Pulmonary artery endothelial cell (primary cell): Measurements from ENCODE around the gene ADCK2. TPM values are rescaled to one million over a fixed set of nuclear protein-coding genes. Genes with fewer than 3 reads are reported as not detected.
"Not testable (repeated sequence)": the region's sequence is repeated elsewhere in the genome, so short reads cannot be mapped to it uniquely, and the experiment has no call there.

Experiments
- DNase-seq: peaks from one replicate; pipeline ENCODE4 v3.0.0-alpha.2; 2011; ENCODE audit warnings: low read depth, low spot score
- total RNA-seq: library from RNA; depleted of rRNA; stranded (reverse); fragments of >200 nt; gene quantifications from 2 replicates; pipeline ENCODE4 v1.2.3, GENCODE V29; 2014

The ADCK2 gene, protein sequence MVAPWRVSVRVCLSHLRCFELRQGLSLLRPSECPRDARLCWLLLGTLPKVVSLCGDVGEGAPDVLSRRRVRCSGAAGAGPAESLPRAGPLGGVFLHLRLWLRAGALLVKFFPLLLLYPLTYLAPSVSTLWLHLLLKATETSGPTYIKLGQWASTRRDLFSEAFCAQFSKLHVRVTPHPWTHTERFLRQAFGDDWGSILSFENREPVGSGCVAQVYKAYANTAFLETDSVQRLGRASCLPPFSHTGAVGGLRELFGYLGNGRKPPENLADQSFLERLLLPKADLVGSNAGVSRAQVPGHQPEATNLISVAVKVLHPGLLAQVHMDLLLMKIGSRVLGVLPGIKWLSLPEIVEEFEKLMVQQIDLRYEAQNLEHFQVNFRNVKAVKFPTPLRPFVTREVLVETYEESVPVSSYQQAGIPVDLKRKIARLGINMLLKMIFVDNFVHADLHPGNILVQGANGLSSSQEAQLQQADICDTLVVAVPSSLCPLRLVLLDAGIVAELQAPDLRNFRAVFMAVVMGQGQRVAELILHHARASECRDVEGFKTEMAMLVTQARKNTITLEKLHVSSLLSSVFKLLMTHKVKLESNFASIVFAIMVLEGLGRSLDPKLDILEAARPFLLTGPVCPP
- 21.2 and 32.5 TPM in 2 replicates for total RNA-seq

DNA sequence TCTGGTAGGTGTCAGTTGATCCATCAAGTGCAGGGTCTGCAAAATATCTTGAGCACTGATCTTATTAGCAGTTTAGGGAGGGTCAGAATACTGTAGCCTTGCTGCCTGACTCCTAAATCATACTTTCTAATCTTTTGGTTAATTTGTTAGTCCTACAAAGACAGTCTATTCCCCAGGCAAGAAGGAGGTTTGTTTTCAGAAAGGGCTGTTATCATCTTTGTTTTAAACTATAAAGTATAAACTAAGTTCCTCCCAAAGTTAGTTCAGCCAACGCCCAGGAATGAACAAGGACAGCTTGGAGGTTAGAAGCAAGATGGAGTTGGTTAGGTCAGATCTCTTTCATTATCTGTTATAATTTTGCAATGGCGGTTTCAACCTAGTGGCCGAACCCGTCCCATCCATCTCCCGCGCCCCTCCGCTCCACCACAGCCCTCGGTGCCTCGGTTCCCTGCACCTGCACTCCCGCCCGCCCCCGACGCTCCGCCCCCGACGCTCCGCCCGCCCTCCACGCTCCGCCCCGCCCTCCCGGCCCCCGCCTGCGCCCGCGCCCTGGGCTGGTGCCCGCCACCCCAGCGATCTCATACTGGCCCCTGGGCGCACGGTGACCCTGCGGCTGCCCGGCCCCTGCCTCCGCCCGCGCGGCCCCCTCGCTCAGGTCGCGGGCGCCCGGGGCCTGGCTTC is at the start of gene ADCK2:
Gene ADCK2 (plus strand): TSS at position 564 of the 681 bp plus-strand sequence. CDS start 386 bp downstream, outside the sequence.
- no peak for DNase-seq

DNA sequence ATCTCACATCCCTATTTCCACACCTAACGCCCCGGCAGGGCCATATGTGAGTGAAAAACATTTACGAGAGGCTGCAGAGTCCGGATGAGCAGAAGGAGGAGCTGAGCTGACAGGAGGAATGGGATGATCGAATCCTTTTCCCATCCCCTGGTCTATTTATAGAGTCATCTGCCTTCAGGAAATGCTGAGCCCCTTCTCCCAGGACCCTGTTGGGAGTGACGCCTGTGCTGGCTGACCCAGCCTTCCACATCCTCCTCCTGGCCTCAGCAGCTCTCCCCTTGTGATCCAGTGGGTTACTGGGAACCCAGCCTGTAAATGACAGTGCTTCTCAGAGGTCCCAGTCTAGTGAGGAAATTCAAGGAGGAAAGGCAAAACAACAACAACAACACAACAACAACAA is 48.8 kb upstream of the ADCK2 start:
- no peak for DNase-seq

DNA sequence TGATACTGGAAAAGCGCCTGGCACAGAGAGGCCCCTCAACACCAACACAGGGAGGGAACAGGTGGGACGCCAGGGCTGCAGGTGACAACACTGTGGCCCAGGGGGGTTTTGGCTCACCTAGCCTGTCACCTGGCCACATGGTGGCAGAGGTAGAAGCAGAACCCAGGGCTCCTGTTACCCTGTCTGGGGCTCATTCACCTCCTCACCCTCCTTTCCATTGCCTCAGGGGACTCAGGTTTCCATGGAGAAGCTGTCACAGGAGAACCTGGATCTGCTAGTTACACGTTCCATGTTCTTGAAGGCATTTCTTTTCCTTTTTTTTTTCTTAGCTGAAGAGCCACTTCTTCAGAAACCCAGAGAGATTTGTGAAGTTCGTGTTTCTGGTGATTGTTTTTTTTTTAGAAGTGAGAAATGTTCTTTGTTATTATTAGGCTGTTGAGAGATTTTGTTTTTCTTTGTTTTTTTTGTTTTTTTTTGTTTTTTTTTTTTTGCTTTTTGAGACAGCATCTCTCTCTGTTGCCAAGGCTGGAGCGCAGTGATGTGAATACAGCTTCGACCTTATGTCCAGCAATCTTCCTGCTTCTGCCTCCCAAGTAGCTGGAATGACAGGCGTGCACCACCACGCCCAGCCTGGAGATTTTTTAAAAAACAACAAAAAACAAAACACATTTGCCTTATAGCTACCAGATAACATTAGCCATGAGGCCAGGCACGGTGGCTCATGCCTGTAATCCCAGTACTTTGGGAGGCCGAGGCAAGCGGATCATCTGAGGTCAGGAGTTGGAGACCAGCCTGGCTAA is 48.2 kb upstream of the ADCK2 start:
- no peak for DNase-seq

DNA sequence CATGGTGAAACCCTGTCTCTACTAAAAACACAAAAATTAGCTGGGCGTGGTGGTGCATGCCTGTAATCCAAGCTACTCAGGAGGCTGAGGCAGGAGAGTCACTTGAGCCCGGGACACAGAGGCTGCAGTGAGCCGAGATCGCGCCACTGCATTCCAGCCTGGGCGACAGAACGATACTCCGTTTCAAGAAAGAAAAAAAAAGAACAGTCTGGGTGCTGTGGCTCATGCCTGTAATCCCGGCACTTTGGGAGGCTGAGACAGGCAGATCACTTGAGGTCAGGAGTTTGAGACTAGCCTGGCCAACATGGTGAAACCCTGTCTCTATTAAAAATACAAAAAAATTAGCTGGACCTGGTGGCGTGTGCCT is 47.6 kb upstream of the ADCK2 start:
- not testable (repeated sequence) for DNase-seq

GRCh38 chr7:140625908-140626868 is 46.6 kb upstream of the ADCK2 start:
- DNase-seq, result peak; percentile 26

GRCh38 chr7:140631021-140631420 is 41.7 kb upstream of the ADCK2 start:
- DNase-seq, result no peak

GRCh38 chr7:140631602-140632001 is 41.1 kb upstream of the ADCK2 start:
- DNase-seq, result no peak

DNA sequence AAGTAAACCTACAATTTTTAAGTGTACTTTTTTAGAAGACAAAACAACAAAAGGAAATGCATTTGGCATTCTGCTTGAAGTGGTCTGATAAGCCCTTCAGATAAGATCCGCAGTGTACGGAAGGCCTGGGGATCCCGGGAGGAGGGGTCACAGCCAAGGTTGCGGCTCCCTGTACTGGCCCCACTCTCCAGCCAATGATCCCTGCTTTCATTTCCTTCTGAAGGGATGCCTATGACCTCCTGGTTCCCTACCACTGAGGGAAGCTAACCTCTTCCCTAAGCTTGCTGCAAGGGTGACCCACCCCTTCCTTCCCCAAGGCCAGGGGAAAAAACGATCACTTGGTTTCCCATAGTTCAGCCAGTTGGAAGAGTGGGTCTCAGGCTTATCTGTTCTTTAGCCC is 37.4 kb upstream of the ADCK2 start:
- no peak for DNase-seq

DNA sequence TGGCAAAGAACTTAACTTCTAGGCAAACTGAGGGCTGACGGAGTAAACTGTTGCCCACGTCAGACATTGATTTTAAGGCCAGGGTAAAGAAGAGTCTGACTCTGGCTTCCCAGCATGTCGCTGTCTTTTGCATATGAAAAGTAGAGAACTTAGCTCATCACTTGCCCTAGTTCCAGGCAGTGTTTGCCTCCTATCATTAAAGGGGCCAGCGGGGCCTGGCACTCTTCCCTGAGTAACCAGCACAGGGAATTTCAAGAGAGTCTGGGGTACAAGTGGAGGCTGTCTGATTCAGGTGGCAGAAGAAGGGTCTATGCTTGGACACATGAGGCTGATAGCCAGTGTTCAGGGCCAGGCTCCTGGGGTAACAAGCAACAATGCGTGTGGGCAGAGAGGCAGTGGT is 36.9 kb upstream of the ADCK2 start:
- no peak for DNase-seq

- DNase-seq, result no peak
Measured at GRCh38 chr7:140637400-140637799, 35.3 kb upstream of the ADCK2 start.

- DNase-seq, result no peak
Measured at GRCh38 chr7:140638173-140638791, 34.5 kb upstream of the ADCK2 start.

DNA sequence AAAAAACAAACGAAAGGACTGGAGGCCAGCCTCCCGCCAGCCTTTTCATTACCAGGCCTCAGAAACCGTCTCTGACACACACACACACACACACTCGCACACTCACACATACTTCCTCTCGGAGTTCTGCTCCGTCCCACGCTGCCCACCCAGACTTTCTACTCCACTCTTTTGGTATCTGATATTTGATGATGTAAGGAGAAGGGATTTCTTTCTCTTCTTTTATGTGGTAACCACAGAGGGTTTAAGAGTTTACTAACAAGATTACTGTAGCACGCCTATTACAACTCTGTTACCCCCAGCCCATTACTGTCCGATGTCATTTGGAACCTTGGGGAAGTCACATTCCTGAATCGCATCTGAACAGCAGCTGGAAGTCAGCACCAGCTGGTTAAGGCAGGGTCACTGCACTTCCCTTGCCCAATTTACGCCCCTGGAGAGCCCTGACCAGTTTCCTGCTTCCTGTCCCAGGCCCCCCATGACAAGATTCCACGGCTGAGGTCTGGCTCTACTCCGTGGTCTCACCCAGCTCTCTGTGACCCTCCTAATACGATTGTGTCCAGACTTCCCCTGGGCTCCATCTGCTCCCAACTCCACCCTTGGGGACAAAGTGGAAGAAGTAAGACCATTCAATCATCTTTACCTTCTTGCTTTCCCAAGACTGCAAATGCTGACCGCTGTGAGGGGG is 33.2 kb upstream of the ADCK2 start:
- no peak for DNase-seq

DNA sequence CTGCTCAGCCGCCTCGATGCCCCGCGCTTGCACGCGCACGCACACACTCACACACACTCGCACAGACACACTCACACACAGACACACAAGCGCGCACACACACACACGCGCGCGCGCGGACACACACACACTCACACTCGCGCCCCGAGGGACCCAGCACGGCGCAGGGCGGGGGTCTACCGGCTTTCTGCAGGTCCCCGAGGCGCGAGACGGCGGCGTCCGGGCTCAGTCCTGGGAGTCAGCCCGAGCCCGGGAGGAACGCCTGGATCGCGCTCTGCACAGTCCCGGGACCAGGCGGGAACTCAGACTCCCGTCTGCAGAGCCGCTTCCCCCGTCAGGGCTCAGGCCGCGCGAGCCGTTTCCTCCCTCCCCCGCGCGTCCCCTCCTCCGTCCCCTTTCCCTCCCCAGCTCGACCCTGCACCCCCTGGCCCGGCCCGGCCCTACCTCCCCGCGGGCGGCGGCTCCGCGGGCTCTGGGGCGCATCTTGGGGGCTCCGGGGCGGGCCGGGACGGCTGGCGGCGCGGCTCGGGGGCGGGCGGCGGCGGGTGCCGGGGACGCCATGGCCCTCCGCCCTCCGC is 32.6 kb upstream of the ADCK2 start:
- no peak for DNase-seq

DNA sequence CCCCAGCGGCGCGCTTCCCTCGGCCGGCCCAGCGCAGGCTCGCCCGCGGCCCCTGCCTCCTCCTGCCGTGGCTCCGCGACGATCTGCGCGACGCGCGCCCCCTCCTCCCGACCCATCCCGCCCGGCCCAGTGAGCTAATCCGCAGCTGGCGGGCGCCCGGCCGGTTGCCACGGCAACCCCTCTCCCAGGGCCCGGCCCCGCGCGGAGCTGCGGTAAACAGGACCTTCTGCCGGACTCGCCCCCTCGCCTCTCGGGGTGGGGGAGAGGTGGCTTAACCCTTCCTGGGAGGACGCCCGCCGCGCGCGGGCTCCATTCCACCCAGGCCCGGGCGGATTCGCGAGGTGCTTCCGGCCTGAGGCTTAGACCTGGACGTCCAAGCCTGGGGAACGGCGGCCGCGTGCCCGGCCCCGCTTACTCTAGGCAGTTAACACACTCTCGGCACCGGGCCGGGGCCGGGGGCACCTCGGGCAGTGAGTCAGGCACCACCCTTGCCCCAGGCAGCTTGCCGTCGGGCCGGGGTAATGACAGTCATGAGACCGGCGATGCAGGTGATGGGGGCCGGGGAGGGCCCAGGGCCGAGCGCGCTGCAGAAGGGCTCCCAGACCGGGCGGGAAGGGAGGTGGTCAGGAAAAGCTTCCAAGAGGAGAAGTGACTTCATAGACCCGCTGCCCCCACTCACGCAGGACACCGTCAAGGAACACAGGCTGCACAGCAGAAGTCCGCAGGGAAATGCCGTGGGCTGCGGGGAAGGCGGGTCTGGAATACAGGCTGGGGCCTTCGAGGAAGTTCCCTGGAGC is 31.8 kb upstream of the ADCK2 start, which contains the start of gene DENND2A:
Gene DENND2A (minus strand): TSS at position 87 of the 797 bp plus-strand sequence. CDS start 38,416 bp downstream, outside the sequence.
- no peak for DNase-seq

GRCh38 chr7:140641524-140642195 is 31.1 kb upstream of the ADCK2 start:
- no peak for DNase-seq

- DNase-seq, result no peak
Measured at GRCh38 chr7:140643416-140643815, 29.3 kb upstream of the ADCK2 start.

DNA sequence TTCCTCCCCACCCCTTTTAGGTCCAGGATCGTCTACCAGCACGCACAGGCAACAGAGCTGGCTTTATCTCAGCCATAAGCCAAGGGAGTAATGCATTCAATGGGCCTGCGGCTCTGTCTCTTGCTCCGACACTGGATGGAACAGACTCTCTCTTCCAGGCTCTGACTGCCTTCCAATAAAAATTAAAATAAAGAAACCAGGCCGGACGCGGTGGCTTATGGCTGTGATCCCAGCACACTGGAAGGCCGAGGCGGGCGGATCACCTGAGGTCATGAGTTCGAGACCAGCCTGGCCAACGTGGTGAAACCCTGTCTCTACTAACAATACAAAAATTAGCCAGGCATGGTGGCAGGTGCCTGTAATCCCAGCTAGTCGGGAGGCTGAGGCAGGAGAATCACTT is 28.0 kb upstream of the ADCK2 start:
- DNase-seq, result not testable (repeated sequence)
